ENCODE data around the gene ATXN2.
"Not testable (repeated sequence)": the region's sequence is repeated elsewhere in the genome, so short reads cannot be mapped to it uniquely, and the experiment has no call there.

Gene ATXN2

GRCh38 chr12:111494676-111495075 lies 104.4 kb downstream of the ATXN2 start:
- DNase-seq = no peak

GRCh38 chr12:111492979-111493378 lies 106.1 kb downstream of the ATXN2 start:
- DNase-seq = not testable (repeated sequence)

- no peak for DNase-seq
Observed at GRCh38 chr12:111488798-111489197, 110.3 kb downstream of the ATXN2 start.

GRCh38 chr12:111488271-111488670 lies 110.8 kb downstream of the ATXN2 start:
- DNase-seq = no peak

DNA sequence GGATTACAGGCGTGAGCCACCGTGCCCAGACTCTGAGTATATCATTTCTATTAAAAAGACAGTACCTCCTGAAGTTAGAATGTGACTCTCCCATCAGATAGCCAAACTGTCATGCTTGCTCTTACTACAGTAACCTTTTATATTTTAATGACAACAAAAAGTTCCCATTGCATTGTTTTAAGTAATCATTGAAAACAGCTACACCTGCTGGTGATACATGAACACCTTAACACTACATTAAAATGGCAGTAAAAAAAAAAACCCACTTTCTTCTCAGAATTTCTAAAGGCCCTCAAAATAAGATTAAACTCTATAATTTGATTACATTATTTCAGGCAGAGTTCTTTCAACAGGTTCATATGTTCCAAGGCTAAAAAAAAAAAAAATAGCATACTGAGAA lies 116.7 kb downstream of the ATXN2 start:
- DNase-seq = no peak

GRCh38 chr12:111471236-111471635 lies 127.9 kb downstream of the ATXN2 start:
- no peak for DNase-seq

- DNase-seq = no peak
Observed at GRCh38 chr12:111469401-111469800, 129.7 kb downstream of the ATXN2 start.

GRCh38 chr12:111467857-111468241 lies 131.3 kb downstream of the ATXN2 start:
- no peak for DNase-seq

DNA sequence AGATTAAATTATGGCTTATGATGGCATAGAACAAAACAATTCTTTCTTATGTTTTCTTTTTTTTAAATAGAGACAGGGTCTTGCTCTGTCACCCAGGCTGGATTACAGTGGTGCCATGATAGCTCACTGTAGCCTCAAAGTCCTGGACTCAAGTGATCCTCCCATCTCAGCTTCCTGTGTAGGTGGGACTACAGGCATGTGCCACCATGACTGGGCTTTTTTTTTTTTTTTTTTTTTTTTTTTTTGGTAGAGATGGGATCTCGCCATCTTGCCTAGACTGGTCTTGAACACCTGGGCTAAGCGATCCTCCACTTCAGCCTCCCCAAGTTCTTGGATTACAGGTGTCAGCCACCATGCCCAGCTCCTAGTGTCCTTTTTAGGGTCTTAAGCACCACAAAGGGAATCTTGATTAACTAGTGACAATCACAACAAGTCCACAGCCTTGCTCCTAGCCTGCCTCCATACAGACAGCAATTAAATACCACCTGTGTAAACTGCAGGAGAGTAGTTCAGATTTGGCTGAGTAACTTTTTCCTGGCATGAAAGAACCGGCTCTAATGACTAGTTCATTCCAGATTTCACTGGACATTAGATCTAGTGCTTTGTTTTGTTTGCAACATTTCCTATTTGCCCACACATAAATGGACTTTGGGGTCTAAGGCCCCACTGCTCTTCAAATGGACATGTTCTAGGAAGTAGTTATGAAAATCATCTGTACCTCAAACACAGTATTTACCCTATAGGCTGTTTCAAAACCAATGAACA lies 131.8 kb downstream of the ATXN2 start:
- no peak for DNase-seq

DNA sequence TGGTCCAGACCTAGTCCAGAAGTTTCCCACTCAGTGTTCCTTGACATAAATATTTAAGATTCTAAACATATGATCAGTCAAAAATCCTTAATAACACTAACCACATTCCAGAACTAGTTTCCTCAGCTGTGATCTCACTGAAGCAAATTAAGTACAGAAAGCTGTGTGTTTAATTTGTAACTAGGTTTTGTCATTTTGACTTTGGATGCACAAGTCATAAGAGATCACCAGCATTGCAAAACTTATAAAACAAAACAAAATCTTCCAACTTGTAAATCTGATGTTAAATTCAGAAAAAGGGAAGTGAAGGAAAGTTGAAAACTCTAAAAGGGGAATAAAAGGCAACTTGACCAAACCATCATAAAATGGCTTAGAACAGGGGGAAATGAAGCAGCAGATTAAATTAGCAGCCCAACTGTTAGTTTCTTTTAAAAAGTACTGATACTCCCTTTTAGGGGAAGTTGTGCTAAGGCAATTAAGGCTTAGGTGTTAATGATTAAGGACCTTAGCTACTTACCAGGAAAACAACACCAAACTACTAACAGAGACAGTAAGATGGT lies 136.8 kb downstream of the ATXN2 start:
- no peak for DNase-seq

- DNase-seq = not testable (repeated sequence)
Observed at GRCh38 chr12:111460111-111460510, 139.0 kb downstream of the ATXN2 start.

- no peak for DNase-seq
Observed at GRCh38 chr12:111458546-111459172, 140.5 kb downstream of the ATXN2 start.

- DNase-seq = no peak
Observed at GRCh38 chr12:111457577-111457976, 141.5 kb downstream of the ATXN2 start.

DNA sequence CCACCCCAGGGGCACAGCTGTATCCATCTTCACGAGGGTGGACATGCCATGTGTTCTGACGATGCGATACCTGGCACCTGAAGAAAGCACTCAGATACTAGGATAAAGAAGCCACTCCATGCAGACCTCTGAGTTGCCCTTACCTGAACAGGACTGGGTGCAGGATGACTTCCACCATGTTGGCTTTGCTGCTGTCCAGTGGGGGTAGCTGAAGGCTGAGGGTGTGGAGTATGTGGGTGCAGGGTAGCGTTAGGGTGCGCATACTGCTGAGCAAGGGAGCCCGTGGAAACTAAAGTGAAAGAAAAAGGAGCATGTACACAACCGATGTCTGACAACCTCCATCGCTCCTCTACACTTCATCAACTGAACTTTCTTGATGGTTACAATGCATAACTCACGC lies 142.0 kb downstream of the ATXN2 start:
- no peak for DNase-seq

DNA sequence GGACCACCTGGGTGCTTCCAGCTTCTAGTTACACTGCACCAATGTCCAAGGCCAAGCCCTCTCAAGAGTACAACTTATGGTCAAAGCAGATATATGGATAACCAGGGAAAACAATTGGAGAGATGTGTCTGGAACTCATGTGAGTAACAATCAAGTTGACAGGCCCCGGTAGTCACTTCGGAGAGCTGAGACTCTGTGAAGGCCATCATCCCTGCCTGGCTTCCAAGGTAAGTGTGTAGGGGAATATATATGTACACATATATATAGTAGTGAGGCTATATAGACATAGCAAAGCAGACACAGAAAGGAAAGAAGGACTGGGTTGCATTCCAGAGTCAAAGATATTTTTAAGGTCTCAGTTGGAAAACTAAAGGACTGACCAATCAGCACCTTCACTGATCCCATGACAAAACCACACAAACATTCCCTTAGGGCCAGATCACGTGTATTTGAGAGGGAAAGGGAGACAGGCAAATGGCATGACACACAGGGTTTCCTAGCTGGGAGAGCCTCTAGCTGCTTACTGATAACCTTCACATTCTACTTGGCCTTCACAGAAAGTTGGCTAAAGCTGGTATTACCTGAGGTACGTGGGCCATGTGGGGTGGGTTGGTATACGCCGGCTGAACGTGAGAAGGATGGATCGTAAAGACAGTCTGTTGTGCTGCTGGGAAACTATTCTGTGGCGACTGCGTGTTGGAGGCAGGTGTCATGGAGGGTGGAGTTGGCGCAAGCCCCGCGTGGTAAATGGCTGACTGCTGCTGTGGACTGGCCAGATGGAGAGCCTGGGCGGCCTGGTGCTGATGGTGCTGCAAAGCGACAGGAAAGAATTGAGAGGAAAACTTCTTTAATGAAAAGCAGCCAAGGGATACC lies 143.4 kb downstream of the ATXN2 start:
- no peak for DNase-seq

GRCh38 chr12:111454716-111455447 lies 144.2 kb downstream of the ATXN2 start:
- DNase-seq = no peak

GRCh38 chr12:111454311-111454710 lies 144.8 kb downstream of the ATXN2 start:
- DNase-seq = no peak

DNA sequence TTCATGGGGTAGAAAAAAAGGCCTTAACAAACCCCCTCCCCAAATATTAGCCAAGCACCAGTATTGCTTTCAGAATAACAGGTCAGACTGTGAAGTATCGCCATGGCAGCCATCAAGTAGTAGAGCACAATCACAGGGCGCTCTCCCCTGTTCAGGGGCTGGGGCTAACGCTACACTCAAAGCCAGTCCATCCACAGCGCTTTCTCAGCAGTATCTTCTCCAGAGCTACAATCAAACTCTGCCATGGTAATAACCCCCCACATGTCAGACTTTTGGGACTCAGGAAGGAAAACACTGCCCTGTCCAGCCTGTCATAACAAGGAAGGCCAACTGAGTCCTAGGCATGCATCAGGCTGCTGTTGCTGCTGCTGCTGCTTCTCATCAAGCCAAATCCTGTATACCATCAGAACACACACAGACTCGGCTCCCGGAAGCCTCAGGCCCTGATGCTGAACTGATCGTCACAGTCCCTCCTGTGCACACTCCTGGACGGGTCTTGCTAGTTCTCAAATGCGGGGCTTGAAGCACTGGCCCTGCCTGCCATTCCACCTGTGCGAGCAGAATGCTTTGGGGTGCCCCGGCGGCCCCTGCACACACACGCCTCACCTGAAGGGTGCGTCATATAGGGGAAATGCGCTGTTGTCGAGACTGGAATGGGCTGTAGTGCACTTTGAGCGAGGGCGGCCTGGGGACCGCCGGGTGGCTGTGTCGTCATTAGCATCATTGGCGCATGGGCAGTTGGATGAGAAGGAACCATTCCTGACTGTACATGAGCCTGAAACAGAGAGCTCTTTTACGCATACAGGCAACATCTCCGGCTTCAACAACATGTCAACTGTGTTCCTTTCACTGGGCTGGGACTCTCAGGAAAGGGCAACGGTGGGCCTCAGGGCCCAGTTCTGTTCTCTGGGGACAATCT lies 145.8 kb downstream of the ATXN2 start:
- DNase-seq = no peak

- DNase-seq = no peak
Observed at GRCh38 chr12:111451649-111452129, 147.4 kb downstream of the ATXN2 start.

- DNase-seq = no peak
Observed at GRCh38 chr12:111451232-111451631, 147.9 kb downstream of the ATXN2 start.

GRCh38 chr12:111450676-111451075 lies 148.4 kb downstream of the ATXN2 start:
- no peak for DNase-seq
